Skin of body (tissue), 2 donors: Measurements from ENCODE around the gene SNRPA. TPM values are rescaled to one million over a fixed set of nuclear protein-coding genes. Genes with fewer than 3 reads are reported as not detected.
"Not testable (repeated sequence)": the region's sequence is repeated elsewhere in the genome, so short reads cannot be mapped to it uniquely, and the experiment has no call there.

Source experiments
- DNase-seq: peaks from one replicate; lab custom pipeline; 2025; lab: John Stamatoyannopoulos, UW
- total RNA-seq: library from RNA; depleted of rRNA; stranded (reverse); fragments of >200 nt; gene quantifications from one replicate; pipeline ENCODE4 v1.2.3, GENCODE V29; 2014

SNRPA gene
- total RNA-seq, 1 donor from 2014 or later: 36.6 TPM

DNA sequence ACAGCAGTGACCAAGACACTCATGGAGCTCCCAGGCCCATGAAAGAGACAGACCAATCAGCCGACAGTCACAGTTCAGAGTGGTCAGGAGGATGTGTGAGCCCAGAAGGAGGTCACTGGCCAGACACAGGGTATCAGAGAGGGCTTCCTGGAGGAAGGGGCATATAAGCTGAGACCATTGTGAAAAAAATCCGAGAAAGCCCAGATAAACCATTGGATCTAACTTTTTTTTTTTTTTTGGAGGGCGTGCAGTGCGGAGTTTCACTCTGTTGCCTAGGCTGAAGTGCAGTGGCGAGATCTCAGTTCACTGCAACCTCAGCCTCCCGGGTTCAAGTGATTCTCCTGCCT lies 29.9 kb upstream of the SNRPA start:
- DNase-seq: no peak

- no peak for DNase-seq
Observed at GRCh38 chr19:40721936-40722661, 28.9 kb upstream of the SNRPA start.

DNA sequence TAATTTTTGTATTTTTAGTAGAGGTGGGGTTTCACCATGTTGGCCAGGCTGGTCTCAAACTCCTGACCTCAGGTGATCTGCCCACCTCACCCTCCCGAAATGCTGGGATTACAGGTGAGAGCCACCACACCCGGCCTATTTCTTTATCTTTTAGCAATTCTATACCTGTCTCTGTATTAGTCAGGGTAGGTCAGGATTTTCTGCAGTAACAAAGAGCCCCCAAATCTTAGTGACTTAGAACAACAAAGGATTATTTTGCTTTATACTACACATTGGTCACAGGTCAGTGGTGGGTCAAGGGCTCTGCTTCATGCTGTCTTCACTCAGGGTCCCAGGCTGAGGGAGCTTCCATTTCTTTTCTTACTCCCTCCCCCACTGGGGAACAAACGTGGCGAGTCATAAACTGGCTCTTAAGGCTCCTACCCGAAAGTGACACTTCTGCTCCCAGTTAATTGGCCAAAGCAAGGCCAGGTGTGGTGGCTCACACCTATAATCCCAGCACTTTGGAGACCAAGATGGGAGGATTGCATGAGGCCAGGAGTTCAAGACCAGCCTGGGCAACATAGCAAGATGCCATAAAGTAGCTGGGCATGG lies 27.2 kb upstream of the SNRPA start:
- DNase-seq: no peak

GRCh38 chr19:40724315-40724714 lies 26.7 kb upstream of the SNRPA start:
- no peak for DNase-seq

DNA sequence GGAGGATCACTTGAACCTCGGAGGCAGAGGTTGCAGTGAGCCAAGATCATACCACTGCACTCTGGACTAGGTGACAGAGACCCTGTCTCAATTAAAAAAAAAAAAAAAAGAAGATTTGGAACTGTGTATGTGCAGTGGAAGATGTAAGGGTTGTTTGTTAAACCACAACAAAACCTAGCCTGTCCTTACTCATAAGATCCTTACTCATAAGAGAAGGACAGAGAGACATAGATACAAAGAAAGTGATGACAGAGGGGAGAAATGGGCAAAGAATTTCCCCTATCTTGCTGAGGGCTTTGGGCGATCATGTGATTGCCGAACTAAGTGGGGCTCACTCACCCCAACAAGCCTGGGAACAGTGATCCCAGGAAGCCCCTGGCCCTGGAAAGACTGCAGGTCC lies 26.1 kb upstream of the SNRPA start:
- DNase-seq: no peak

DNA sequence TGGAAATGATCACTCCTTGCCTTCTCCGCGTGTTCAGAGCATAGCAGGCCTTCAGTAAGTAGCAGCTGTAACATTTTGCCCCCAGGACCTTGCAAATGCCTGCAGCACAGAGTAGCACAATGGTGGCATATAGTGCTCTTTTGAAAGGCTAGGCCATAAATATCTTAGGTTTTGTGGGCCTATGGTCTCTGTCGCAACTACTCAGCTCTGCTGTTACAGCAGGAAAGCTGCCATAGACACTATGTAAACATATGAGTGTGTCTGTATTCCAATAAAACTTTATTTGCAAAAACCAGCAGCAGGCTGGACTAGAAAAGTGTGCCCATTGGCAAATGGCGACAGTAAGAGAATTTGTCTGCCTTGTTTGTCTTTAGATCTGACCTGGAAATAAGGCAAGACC lies 24.7 kb upstream of the SNRPA start:
- no peak for DNase-seq

DNA sequence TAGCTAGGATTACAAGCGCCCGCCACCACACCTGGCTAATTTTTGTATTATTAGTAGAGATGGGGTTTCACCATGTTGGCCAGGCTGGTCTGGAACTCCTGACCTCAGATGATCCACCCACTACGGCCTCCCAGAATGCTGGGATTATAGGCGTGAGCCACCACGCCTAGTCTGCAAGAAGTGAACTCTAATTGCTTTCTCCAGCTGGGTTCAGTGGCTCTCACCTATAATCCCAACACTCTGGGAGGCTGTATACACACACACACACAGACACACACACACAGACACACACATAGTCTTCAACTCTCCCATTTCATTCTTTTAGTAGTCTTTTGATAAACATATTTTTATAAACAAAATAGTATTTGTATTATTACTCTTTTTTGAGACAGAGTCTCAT lies 20.9 kb upstream of the SNRPA start:
- DNase-seq: not testable (repeated sequence)

- not testable (repeated sequence) for DNase-seq
Observed at GRCh38 chr19:40732304-40732703, 18.7 kb upstream of the SNRPA start.

GRCh38 chr19:40733149-40733548 lies 17.9 kb upstream of the SNRPA start:
- DNase-seq: no peak

GRCh38 chr19:40735013-40735771 lies 15.8 kb upstream of the SNRPA start:
- no peak for DNase-seq

- DNase-seq: no peak
Observed at GRCh38 chr19:40736661-40737060, 14.3 kb upstream of the SNRPA start.

DNA sequence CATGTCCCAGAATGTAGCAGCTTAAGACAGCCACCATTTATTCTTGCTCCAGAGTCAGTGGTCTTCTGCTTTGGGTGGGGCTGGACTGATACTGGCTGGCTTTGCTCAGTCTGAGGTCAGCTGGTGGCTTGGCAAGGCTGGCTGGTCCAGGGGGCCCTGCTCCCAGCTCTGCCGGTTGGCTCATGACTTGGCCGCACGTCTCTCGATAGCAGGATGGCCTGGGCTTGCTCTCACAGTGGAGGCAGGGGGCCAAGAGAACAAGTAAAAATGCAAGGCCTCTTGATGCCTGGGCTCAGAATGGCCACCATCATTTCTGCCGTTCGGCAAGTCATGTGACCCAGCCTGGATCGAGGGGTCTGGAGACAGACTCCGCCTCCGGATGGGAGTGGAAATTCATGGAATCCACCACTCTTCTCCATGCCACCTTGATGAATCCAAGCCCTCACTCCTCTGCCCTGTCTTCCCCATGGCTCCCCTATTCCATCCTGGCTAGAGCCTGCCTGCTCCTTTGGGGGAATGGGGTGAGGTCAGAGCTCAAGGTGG lies 13.8 kb upstream of the SNRPA start:
- DNase-seq: no peak

DNA sequence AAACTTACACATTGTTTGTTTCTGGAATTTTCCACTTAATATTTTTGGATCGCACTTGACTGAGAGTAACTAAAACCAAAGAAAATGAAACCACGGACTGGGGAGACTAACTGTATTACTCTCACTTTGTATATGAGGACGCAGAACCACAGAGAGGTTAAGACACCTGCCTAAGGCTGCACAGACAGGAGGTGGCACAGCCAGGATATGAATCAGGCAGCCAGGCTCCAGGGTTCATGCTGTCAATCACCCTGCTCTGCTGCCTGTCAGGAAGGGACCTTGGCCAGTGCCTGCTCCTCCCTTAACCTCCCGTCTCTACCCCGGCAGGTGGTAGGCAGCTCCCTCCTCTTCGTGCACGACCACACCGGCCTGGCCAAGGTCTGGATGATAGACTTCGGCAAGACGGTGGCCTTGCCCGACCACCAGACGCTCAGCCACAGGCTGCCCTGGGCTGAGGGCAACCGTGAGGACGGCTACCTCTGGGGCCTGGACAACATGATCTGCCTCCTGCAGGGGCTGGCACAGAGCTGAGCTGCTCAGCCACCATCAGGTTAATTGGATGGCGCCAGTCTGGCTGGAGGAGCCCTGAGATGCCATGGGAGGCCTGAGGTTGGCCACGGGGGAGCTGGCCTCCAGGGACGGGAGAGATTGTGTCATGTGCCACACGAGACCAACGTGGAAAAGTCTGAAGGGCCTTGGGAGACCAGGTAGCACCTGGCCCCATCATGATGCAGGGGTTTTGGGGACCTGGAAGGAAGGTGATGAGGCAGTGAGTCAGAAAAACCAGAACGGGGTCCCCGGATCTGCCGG lies 11.8 kb upstream of the SNRPA start:
- DNase-seq: no peak

GRCh38 chr19:40739871-40740703 lies 10.9 kb upstream of the SNRPA start:
- DNase-seq: no peak

GRCh38 chr19:40740747-40741146 lies 10.3 kb upstream of the SNRPA start:
- DNase-seq: peak; percentile 80

DNA sequence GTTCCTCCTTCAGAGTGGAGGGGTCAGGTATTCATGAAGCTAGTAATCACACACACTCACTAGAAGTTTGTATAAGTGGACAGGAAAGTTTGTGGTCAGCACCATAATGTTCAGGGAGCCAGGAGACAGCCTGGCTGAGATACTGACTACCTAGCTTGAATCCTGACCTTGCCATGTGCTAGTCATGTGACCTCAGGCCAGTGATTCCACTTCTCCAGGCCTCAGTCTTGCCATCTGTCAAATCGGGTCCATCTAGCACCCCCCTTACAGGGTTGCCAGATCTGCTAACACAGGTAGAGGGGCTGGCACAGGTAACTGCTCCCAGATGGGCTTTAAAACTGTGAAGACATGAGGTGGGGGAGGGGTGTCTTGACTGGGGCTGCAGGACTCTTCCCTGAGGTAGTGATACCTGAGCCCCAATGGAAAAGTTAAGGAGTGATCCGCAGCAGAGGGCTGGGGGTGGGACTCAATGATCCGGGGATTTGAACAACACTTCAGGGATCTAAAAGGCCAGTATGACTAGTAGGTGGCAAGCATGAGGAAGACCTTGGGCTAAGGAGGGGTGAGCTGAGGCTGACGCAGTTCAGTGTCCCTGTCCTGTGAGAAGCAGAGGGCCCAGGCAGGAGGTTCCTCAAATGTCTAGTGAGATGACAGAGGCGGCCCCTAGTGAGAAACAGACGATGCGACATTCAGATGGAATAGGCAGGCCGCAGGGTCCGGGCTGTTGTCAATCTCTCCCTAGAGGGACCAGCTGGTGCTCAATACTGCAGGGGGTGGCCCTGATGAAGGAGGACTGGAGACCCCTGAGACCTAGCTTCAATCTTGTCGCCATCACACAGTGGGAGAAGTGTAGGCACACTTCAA lies 9.2 kb upstream of the SNRPA start:
- no peak for DNase-seq

- no peak for DNase-seq
Observed at GRCh38 chr19:40742477-40742876, 8.5 kb upstream of the SNRPA start.

- no peak for DNase-seq
Observed at GRCh38 chr19:40742886-40743285, 8.1 kb upstream of the SNRPA start.

GRCh38 chr19:40743926-40744325 lies 7.1 kb upstream of the SNRPA start:
- DNase-seq: no peak
